SK-N-MC (cell line): ENCODE measurements around the gene HLA-DOA.
A peak's percentile ranks its signal among the peaks of the same experiment; 100 is the strongest.

Source experiments
- DNase-seq: peaks from one replicate; pipeline ENCODE4 v3.0.0-alpha.2; 2011; ENCODE audit warnings: low read depth, low spot score
- H3K27ac ChIP-seq: fragments of 200-600 bp; sonication (generic); 2 replicates; pipeline ENCODE4 v1.5.1; 2016; ENCODE audit warnings: mixed run types
- H3K36me3 ChIP-seq: fragments of 200-600 bp; sonication (generic); 2 replicates; pipeline ENCODE4 v1.6.1; 2017; ENCODE audit warnings: antibody characterized with exemption, low read length, mixed read lengths; ENCODE audit not compliant: insufficient read depth
- H3K4me3 ChIP-seq: fragments of 200-600 bp; sonication (generic); 2 replicates; pipeline ENCODE4 v1.5.1; 2016
- H3K9ac ChIP-seq: fragments of 200-600 bp; sonication (generic); 2 replicates; pipeline ENCODE4 v1.8.0; 2017; ENCODE audit warnings: mixed run types, mixed read lengths; ENCODE audit not compliant: insufficient read length
- H3K9me3 ChIP-seq: fragments of 200-600 bp; sonication (generic); 2 replicates; pipeline ENCODE4 v1.6.1; 2017; ENCODE audit warnings: low read depth, mild to moderate bottlenecking, antibody characterized with exemption, low read length, moderate library complexity, mixed read lengths
- EZH2 ChIP-seq: fragments of 200-600 bp; sonication (generic); IDR thresholded peaks from one replicate; pipeline ENCODE4 v1.6.1; 2017; ENCODE audit warnings: antibody characterized with exemption
- FOXP2 ChIP-seq: optimal IDR thresholded peaks from 2 replicates; pipeline ENCODE3; 2011; ENCODE audit warnings: mild to moderate bottlenecking, moderate library complexity; ENCODE audit not compliant: insufficient read depth; ENCODE audit errors: extremely low read length, control extremely low read depth
- POLR2AphosphoS5 ChIP-seq: IDR thresholded peaks from 2 replicates; pipeline ENCODE4 v1.6.1; 2012; ENCODE audit warnings: mild to moderate bottlenecking, low read depth, low read length, borderline replicate concordance

HLA-DOA gene

GRCh38 chr6:33001685-33002084, 7.7 kb downstream of the HLA-DOA start:
- Histone ChIP-seq H3K27ac (no peak overlapping the region), H3K9me3 (no peaks in the 10 kb centered on the region), H3K9ac (no peak overlapping the region), H3K4me3 (no peak overlapping the region), H3K36me3 (no peaks in the 10 kb centered on the region)
- no peak for DNase-seq
- TF ChIP-seq FOXP2 (no peak), POLR2AphosphoS5 (no peak), EZH2 (no peak)

- no peak overlapping the region for H3K9ac ChIP-seq
- no peak overlapping the region for H3K27ac ChIP-seq
- H3K36me3 ChIP-seq, result no peaks in the 10 kb centered on the region
- no peaks in the 10 kb centered on the region for H3K9me3 ChIP-seq
- TF ChIP-seq FOXP2, result no peak
- no peak for TF ChIP-seq EZH2
- TF ChIP-seq POLR2AphosphoS5, result no peak
- no peak for DNase-seq
- no peak overlapping the region for H3K4me3 ChIP-seq
Observed at GRCh38 chr6:33000055-33000454, 9.3 kb downstream of the HLA-DOA start.

- Histone ChIP-seq H3K9me3 (no peaks in the 10 kb centered on the region), H3K36me3 (no peaks in the 10 kb centered on the region)
Observed at GRCh38 chr6:32995448-32995847, 13.9 kb downstream of the HLA-DOA start.

GRCh38 chr6:32993363-32993973, 15.9 kb downstream of the HLA-DOA start:
- no peak for TF ChIP-seq EZH2
- no peak for TF ChIP-seq FOXP2
- TF ChIP-seq POLR2AphosphoS5, result no peak

More at GRCh38 chr6:32995448-32995847, 13.9 kb downstream of the HLA-DOA start:
- Histone ChIP-seq H3K27ac (no peak overlapping the region), H3K4me3 (no peak overlapping the region), H3K9ac (no peak overlapping the region)
- no peak for DNase-seq
- TF ChIP-seq EZH2 (no peak), FOXP2 (no peak), POLR2AphosphoS5 (no peak)

GRCh38 chr6:32991972-32992371, 17.4 kb downstream of the HLA-DOA start:
- H3K9me3 ChIP-seq, result no peaks in the 10 kb centered on the region
- no peak overlapping the region for H3K27ac ChIP-seq
- H3K4me3 ChIP-seq, result no peak overlapping the region
- no peaks in the 10 kb centered on the region for H3K36me3 ChIP-seq
- TF ChIP-seq POLR2AphosphoS5, result no peak
- no peak for TF ChIP-seq FOXP2
- TF ChIP-seq EZH2, result no peak
- no peak overlapping the region for H3K9ac ChIP-seq
- DNase-seq, result no peak

More at GRCh38 chr6:32993363-32993973, 15.9 kb downstream of the HLA-DOA start:
- no peak overlapping the region for H3K27ac ChIP-seq
- H3K9ac ChIP-seq, result no peak overlapping the region
- no peaks in the 10 kb centered on the region for H3K36me3 ChIP-seq
- no peak for DNase-seq
- no peaks in the 10 kb centered on the region for H3K9me3 ChIP-seq
- H3K4me3 ChIP-seq, result no peak overlapping the region

GRCh38 chr6:32989368-32989767, 20.0 kb downstream of the HLA-DOA start:
- H3K27ac ChIP-seq, result no peak overlapping the region
- TF ChIP-seq EZH2 (no peak), POLR2AphosphoS5 (no peak), FOXP2 (no peak)
- no peak for DNase-seq
- no peaks in the 10 kb centered on the region for H3K9me3 ChIP-seq
- H3K36me3 ChIP-seq, result no peaks in the 10 kb centered on the region
- H3K9ac ChIP-seq, result no peak overlapping the region
- no peak overlapping the region for H3K4me3 ChIP-seq

- H3K9ac ChIP-seq, result no peak overlapping the region
- H3K9me3 ChIP-seq, result no peaks in the 10 kb centered on the region
- TF ChIP-seq FOXP2 (no peak), POLR2AphosphoS5 (no peak; the same call in 1 of the 2 replicates), EZH2 (no peak)
- no peak for DNase-seq
- peaks cover 27% of the 10 kb centered on the region for H3K36me3 ChIP-seq
- no peak overlapping the region for H3K4me3 ChIP-seq
- peak overlapping the region; percentile 62; the same call in 1 of the 2 replicates for H3K27ac ChIP-seq
Observed at GRCh38 chr6:32984622-32985389, 24.6 kb downstream of the HLA-DOA start.

- DNase-seq, result no peak
- Histone ChIP-seq H3K27ac (peak overlapping the region; percentile 62), H3K9ac (no peak overlapping the region)
Observed at GRCh38 chr6:32983964-32984621, 25.3 kb downstream of the HLA-DOA start.

GRCh38 chr6:32983493-32983848, 25.9 kb downstream of the HLA-DOA start:
- TF ChIP-seq FOXP2, result no peak
- peak overlapping the region; percentile 58 for H3K27ac ChIP-seq

More at GRCh38 chr6:32983964-32984621, 25.3 kb downstream of the HLA-DOA start:
- Histone ChIP-seq H3K36me3 (peaks cover 34% of the 10 kb centered on the region), H3K9me3 (no peaks in the 10 kb centered on the region), H3K4me3 (no peak overlapping the region)
- TF ChIP-seq POLR2AphosphoS5 (no peak), EZH2 (no peak), FOXP2 (no peak)

More at GRCh38 chr6:32983493-32983848, 25.9 kb downstream of the HLA-DOA start:
- H3K9me3 ChIP-seq, result no peaks in the 10 kb centered on the region
- H3K4me3 ChIP-seq, result no peak overlapping the region
- peaks cover 40% of the 10 kb centered on the region for H3K36me3 ChIP-seq
- no peak overlapping the region for H3K9ac ChIP-seq
- no peak for DNase-seq
